Upper lobe of right lung (tissue), 1 donor: ENCODE measurements around the gene DOCK1. TPM values are rescaled to one million over a fixed set of nuclear protein-coding genes. Genes with fewer than 3 reads are reported as not detected.

Experiments used
- ATAC-seq: fragments of 200-7000 bp; cut with Tn5 transposase; one replicate; pipeline ENCODE4 v1.9.1; 2020; ENCODE audit warnings: mild to moderate bottlenecking, moderate library complexity
- DNase-seq: peaks from one replicate; pipeline ENCODE4 v3.0.0-alpha.2; 2020
- H3K27ac ChIP-seq: fragments of 200-600 bp; one replicate; pipeline ENCODE4 v1.8.0; 2022
- H3K27me3 ChIP-seq: fragments of 200-600 bp; one replicate; pipeline ENCODE4 v1.8.0; 2022; ENCODE audit warnings: mild to moderate bottlenecking
- H3K36me3 ChIP-seq: fragments of 200-600 bp; one replicate; pipeline ENCODE4 v1.8.0; 2022
- H3K4me1 ChIP-seq: fragments of 200-600 bp; one replicate; pipeline ENCODE4 v1.8.0; 2022
- H3K4me3 ChIP-seq: fragments of 200-600 bp; one replicate; pipeline ENCODE4 v1.8.0; 2022; ENCODE audit warnings: mild to moderate bottlenecking
- H3K9me3 ChIP-seq: fragments of 200-600 bp; one replicate; pipeline ENCODE4 v1.8.0; 2022
- intact Hi-C: fragments of 100-400 bp; cut with DNase I; formaldehyde crosslinking; loops from one replicate; pipeline ENCODE4 v1.11.0; 2022
- total RNA-seq: library from RNA; stranded (reverse); fragmentation: NEBNext Ultra II Directional; extraction: Animal tissue kit (Norgen Biotek cat#: 25700); gene quantifications from one replicate; pipeline ENCODE4 v1.2.1, GENCODE V29; 2021
- TF ChIP-seq, protein P1 (sequence below): fragments of 200-600 bp; IDR thresholded peaks from one replicate; pipeline ENCODE4 v1.8.0; 2022; ENCODE audit warnings: antibody characterized with exemption
- donor health status: DM: no; HTN: yes; CAD: no; lungs with severe emphysema.

The DOCK1 gene
- total RNA-seq, 1 donor from 2014 or later = 46.4 TPM

- Histone ChIP-seq H3K36me3 (no peaks in the 10 kb centered on the region), H3K27ac (no peak overlapping the region), H3K9me3 (no peaks in the 10 kb centered on the region), H3K4me3 (no peak overlapping the region), H3K27me3 (no peaks in the 10 kb centered on the region), H3K4me1 (no peaks in the 10 kb centered on the region)
- no peak for ATAC-seq
- no peak for DNase-seq
- TF ChIP-seq, protein P1, sequence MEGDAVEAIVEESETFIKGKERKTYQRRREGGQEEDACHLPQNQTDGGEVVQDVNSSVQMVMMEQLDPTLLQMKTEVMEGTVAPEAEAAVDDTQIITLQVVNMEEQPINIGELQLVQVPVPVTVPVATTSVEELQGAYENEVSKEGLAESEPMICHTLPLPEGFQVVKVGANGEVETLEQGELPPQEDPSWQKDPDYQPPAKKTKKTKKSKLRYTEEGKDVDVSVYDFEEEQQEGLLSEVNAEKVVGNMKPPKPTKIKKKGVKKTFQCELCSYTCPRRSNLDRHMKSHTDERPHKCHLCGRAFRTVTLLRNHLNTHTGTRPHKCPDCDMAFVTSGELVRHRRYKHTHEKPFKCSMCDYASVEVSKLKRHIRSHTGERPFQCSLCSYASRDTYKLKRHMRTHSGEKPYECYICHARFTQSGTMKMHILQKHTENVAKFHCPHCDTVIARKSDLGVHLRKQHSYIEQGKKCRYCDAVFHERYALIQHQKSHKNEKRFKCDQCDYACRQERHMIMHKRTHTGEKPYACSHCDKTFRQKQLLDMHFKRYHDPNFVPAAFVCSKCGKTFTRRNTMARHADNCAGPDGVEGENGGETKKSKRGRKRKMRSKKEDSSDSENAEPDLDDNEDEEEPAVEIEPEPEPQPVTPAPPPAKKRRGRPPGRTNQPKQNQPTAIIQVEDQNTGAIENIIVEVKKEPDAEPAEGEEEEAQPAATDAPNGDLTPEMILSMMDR = no peak
- intact Hi-C loops = no loop called here
Measured at GRCh38 chr10:127353544-127353943, 448.3 kb downstream of the DOCK1 start.

DNA sequence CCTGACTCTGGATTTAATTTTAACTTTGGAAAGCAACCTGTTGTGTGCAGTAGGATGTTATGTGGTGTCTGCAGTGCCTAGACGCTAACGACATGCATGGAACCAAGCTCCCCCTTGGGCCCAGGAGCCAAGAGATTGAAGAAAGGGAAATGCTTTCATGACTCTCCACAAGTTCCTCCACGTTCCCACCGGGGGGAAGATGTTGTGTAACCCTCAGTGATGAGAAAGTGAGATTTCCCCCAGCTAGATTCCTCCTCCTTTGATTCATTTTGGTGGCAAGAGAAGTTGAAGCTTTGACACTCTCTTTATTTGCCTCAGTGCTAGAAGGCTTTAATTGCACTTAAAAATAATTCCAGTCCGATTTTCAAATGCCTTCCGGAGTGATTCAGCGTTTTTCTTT, 449.0 kb downstream of the DOCK1 start:
- no peaks in the 10 kb centered on the region for H3K4me1 ChIP-seq
- no peak for ATAC-seq
- intact Hi-C loops = no loop called here

DNA sequence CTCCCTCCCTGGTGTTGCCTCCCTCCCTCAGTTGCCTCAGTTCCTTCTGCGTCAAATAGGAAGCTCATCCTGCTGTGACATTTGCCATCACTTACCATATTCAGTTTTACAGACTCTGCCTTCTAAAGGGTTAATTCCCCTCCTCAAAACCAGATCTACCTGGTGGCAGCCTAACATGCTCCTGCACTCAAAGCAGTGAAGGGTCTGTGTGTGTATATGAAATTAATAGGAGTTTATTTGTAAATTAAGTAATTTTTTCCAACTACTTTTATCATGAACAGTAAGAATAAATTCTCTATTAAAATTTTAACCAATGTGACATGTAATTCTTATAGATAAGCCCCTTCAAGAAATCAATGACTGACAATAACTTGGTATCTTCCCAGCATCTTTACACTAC, 449.8 kb downstream of the DOCK1 start:
- intact Hi-C loops = no loop called here
- no peak for DNase-seq
- no peaks in the 10 kb centered on the region for H3K36me3 ChIP-seq
- H3K4me3 ChIP-seq = no peak overlapping the region
- H3K4me1 ChIP-seq = no peaks in the 10 kb centered on the region
- no peaks in the 10 kb centered on the region for H3K27me3 ChIP-seq
- ATAC-seq = no peak
- TF ChIP-seq, protein P1 = peak; percentile 16
- no peak overlapping the region for H3K27ac ChIP-seq
- H3K9me3 ChIP-seq = no peaks in the 10 kb centered on the region

More for the DNA sequence above, 449.0 kb downstream of the DOCK1 start:
- H3K27me3 ChIP-seq = no peaks in the 10 kb centered on the region
- no peaks in the 10 kb centered on the region for H3K36me3 ChIP-seq
- DNase-seq = no peak
- H3K4me3 ChIP-seq = no peak overlapping the region
- H3K27ac ChIP-seq = no peak overlapping the region
- TF ChIP-seq, protein P1 = no peak
- no peaks in the 10 kb centered on the region for H3K9me3 ChIP-seq

GRCh38 chr10:127356360-127356759, 451.1 kb downstream of the DOCK1 start:
- TF ChIP-seq, protein P1 = no peak

DNA sequence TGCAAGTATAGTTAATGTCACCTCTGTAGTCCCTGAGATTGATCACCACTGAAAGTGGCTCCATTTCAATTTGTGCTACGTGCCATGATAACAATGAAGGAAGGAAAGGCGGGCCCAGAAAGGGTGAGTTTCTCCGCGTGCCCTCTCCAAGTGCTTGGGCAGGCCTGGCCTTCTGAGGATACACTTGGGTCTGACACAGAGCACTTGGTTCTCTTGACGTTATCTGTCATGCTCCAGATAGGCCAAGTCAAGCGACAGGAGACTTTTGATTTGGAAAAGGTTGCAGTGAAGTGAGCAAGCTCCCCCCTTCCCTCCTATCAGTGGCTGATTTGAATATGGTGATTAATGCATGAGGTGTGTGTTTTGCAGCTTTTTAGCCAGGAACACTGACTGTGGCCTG, 452.0 kb downstream of the DOCK1 start:
- no peaks in the 10 kb centered on the region for H3K9me3 ChIP-seq

More at GRCh38 chr10:127356360-127356759, 451.1 kb downstream of the DOCK1 start:
- H3K9me3 ChIP-seq = no peaks in the 10 kb centered on the region
- H3K27me3 ChIP-seq = no peaks in the 10 kb centered on the region
- no peaks in the 10 kb centered on the region for H3K4me1 ChIP-seq
- no peak for DNase-seq
- no peaks in the 10 kb centered on the region for H3K36me3 ChIP-seq
- no peak overlapping the region for H3K27ac ChIP-seq
- intact Hi-C loops = no loop called here
- no peak overlapping the region for H3K4me3 ChIP-seq
- no peak for ATAC-seq

More for the DNA sequence above, 452.0 kb downstream of the DOCK1 start:
- H3K4me3 ChIP-seq = no peak overlapping the region
- H3K36me3 ChIP-seq = peaks cover 1% of the 10 kb centered on the region
- no peaks in the 10 kb centered on the region for H3K4me1 ChIP-seq
- no peak for ATAC-seq
- no peak overlapping the region for H3K27ac ChIP-seq
- no peaks in the 10 kb centered on the region for H3K27me3 ChIP-seq
- intact Hi-C loops = no loop called here
- no peak for DNase-seq
- TF ChIP-seq, protein P1 = no peak
